HG02970 (cell line): ENCODE results near the gene ERCC2.

ENCODE experiments used
- ATAC-seq: cut with Tn5 transposase; IDR thresholded peaks from one replicate; pipeline ENCODE4 v1.9.1; 2021; ENCODE audit warnings: mild to moderate bottlenecking, moderate library complexity, moderate number of reproducible peaks; ENCODE audit not compliant: unreplicated experiment, low FRiP score

The ERCC2 gene

GRCh38 chr19:45356760-45357444 is 13.5 kb downstream of the ERCC2 start:
- no peak for ATAC-seq

DNA sequence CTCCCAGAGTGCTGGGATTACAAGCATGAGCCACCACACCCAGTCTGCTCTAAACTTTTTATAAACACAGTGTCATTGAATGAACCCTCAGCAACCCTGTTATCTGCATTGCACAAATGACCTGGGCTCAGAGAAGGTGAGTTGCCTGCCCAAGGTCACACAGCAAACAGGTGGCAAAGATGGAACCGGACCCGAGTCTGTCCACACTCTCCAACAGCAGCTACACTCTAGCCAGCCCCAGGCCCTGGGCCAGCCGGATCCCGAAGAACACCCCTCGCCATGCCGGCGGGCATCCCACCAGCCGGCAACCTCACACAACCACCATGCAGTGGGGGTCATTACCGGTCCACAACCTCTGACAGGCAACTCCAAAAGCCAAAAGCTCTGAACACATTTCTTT is 14.5 kb downstream of the ERCC2 start:
- no peak for ATAC-seq

- ATAC-seq: no peak
Measured at GRCh38 chr19:45355402-45355801, 15.0 kb downstream of the ERCC2 start.

- no peak for ATAC-seq
Measured at GRCh38 chr19:45354241-45354842, 16.0 kb downstream of the ERCC2 start.

DNA sequence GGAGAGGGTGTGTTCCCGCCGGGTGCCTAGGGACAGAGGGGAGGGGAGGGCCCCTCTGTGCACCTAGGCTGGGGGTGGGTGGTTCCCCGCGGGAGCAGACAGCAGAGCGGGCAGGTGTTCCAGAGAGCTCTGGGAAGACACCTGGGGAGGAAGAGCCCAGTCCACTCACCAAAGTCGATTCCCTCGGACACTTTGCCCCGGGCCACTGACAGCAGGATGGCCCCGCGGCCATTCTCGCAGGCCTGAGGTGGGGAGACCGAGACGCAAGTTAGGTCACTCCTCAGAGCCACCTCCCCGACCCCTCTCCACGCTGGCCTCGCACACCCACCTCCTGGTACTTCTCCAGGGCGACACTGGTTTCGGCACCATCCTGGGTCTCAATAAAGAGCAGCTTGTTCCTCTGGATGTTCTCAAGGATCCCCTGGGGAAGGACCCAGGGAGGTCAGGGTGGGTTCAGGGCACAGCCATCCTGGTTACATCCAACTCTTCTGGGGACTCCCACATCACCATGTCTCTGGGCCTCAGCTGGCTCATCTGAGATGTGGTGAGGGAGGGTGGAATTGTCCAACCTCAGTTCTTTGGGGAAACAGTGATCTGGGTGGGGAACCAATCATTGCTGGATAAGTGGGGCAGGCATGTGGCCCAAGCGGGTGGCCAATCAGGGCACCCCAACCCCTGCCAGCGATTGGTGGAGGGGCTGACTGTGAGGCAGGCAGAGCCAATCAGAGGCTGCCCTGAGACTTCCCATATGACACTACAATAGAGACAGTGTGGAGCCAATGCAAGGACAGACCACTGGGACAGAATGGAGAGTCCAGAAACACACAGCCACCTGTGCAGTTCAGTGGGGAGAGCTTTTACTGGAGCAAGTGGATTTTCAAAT is 17.2 kb downstream of the ERCC2 start:
- no peak for ATAC-seq

- ATAC-seq: no peak
Measured at GRCh38 chr19:45352471-45352870, 17.9 kb downstream of the ERCC2 start.

DNA sequence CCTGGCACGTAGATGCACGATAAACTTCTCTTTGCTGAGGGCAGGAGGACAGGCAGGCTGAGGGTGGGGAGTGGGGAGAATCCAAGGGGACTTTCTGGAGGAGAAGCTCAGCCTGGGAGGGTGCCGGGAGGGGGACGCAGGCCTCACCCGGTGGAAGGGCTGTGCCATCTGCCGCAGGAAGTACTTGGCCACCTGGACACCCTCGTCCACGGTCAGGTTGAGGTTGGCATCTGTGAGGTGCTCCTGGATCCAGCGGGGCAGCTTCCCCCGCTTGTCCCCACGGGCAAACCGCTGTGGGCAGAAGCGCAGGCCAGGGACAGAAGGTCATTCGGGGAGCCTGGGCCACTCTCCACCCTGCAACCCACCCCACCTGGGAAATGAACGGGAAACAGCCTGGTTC is 18.3 kb downstream of the ERCC2 start:
- ATAC-seq: no peak

DNA sequence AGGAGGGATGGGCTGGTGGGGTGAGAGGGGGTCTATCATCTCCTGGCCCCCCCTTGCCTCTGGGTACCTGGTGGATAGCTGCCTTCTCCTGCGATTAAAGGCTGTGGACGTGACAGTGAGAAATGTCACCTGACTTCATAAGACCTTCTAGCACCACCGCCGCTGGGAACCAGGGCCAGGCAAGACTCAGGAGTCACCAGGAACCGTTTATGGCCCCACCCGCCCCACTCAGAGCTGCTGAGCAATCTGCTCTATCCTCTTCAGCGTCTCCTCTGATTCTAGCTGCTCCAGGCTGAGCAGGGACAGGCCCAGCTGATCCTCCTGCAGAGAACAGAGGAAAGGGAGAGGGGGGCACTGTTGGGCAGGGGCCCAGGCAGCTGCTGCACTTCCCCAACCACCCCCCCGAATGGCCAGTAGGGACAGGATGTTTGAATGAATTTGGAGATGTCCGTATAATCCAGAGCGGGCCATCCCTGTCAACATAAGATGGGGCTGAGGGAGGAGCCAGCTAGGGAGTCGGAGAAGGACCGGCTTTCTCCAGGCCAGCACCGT is 18.9 kb downstream of the ERCC2 start:
- ATAC-seq: no peak

DNA sequence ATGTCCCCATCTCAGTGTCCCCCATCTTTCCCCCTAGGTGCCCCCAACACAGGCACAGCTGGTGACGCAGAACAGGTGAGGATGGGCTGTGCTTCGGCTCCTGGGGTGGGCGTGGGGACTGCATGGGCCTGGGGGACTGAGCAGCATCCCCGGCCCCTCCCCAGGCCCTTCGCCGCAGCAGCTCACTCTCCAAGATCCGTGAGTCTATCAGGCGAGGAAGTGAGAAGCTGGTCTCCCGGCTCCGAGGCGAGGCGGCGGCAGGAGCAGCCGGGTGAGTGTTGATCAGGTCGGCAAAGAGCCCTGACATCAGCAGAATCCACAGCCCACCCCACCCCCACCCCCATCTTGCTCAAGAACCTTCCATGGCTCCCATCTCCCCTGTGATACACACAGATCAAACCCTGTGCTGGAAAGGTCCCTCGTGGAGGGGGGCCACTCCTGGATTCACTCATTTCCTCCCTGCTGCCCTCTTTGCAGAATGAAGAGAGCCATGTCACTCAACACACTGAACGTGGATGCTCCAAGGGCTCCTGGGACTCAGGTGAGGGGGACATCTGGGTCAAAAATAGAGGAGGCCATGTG is 19.8 kb downstream of the ERCC2 start:
- ATAC-seq: no peak

DNA sequence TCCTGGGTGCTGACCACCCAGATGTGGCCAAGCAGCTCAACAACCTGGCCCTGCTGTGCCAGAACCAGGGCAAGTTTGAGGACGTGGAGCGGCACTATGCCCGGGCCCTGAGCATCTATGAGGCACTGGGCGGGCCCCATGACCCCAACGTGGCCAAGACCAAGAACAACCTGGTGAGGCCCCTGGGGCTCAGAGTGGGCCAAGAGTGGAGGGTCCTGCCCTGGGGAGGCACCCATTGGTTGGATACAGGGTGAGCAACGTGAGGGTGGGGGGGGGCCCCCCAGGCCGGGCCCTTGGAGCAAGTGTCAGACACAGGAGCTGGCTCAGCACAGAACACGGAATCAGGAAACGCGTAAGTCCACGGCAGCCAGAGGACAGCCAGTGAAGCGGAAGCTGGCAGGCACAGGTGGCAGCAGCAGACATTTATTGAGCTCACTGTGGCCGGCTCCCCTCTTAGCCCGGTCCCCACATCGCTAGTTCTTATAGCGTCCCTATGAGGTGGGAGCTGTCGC is 20.9 kb downstream of the ERCC2 start:
- no peak for ATAC-seq

DNA sequence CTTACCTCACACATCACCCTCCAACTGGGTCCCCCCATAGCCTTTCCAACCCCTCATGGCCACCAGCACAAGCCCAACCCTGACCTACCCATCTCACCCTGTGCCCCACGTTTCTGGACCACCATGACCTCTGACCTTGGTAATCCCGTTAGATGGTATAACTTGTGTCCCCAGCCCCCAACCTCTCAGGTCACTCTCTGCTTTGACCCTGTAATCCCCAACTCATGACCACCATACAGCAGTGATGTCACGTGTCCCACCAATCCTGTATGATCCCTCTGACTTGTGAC is 21.3 kb downstream of the ERCC2 start:
- ATAC-seq: no peak

DNA sequence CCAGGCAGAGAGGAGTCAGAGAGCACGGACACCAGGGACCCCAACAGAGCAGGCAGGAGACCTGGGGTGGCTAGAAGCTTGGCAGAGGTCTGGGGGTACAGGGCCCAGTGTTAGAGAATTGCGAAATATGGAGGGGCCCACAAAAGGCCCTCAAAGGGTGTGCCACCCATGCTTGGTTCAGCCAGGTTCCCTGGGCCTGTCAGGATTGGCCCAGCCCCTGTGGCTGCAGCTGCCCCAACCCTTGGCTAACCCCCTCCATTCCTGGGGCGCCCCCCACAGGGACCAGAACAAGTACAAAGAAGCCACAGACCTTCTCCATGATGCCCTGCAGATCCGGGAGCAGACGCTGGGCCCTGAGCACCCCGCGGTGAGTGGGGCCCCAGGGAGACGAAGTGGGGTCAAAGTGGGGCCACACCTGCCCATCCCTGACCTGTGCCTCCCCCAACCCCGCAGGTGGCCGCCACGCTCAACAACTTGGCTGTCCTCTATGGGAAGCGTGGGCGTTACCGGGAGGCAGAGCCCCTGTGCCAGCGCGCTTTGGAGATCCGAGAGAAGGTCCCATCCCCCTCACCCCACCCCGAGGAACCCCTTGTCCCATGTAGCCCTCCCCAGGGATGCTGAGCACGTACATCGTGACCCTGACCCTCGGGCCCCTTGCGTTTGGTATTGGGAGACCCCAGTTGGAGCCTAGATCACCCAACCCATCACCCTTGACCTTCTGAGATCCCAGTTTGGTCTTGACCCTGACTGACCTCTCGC is 21.8 kb downstream of the ERCC2 start:
- no peak for ATAC-seq

DNA sequence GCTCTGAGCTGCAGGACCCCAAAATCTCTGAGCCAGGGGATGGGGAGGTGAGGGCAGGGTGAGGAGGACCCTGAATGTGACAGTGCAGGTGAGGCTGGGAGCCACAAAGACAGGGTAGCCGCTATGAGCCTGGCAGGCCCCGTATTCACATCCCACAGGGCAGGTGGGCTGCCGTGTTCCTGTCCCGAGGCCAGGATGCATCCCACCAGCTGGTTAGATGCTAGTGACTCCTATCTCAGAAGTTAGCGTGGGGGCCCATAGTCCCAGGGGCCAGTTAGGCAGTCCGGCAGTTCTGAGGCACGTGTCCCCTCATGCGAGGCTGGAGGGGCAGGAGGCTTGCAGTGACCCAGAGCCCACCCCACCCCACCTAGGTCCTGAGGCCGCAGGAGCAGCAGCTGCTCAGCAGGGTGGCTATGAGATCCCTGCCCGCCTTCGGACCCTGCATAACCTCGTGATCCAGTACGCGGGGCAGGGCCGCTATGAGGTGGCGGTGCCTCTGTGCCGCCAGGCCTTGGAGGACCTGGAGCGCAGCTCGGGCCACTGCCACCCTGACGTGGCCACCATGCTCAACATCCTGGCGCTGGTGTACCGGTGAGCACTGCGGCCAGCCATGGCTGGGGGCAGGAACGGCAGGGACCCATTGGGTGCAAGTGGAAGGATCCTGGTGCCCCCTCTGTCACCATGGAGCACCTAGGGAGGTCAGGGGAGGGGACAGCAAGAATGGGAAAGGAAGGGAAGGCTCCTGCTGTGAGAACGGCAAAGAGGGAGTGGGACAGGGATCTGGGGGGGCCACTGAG is 22.6 kb downstream of the ERCC2 start:
- ATAC-seq: no peak

DNA sequence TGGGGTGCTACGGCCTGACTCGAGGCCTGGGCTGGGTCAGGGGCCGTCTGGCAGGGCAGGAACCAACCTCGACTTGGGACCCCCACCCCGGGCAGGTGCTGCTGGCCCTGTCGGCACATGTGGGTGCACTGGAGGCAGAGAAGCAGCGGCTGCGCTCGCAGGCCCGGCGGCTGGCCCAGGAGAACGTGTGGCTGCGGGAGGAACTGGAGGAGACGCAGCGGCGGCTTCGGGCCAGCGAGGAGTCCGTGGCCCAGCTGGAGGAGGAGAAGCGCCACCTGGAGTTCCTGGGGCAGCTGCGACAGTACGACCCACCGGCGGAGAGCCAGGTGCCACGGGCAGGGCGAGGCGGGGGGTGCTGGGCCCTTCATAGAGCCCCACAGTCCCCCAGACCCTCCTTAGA is 23.9 kb downstream of the ERCC2 start:
- no peak for ATAC-seq

GRCh38 chr19:45345506-45345860 is 24.9 kb downstream of the ERCC2 start:
- ATAC-seq: no peak

GRCh38 chr19:45344621-45345505 is 25.5 kb downstream of the ERCC2 start:
- ATAC-seq: no peak

DNA sequence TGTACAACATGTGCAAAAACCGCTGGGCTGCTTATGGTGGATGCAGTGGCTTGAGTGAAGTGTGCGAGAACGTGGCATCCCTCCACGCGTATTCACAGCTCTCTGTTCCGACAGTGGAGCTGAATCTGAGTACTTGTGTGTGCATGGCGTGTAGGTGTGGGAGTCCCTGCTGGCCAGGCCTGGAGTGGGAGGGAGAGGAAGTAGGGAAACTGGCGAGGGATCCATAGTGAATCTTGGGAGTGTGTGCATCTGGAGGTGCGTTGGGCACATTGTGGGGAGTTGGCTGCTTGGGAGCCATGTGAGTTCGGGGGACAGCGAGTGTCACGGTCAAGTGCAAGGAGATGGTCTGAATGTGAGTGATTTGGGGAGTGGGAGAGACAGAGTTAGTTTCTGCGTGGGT is 27.5 kb downstream of the ERCC2 start:
- no peak for ATAC-seq

DNA sequence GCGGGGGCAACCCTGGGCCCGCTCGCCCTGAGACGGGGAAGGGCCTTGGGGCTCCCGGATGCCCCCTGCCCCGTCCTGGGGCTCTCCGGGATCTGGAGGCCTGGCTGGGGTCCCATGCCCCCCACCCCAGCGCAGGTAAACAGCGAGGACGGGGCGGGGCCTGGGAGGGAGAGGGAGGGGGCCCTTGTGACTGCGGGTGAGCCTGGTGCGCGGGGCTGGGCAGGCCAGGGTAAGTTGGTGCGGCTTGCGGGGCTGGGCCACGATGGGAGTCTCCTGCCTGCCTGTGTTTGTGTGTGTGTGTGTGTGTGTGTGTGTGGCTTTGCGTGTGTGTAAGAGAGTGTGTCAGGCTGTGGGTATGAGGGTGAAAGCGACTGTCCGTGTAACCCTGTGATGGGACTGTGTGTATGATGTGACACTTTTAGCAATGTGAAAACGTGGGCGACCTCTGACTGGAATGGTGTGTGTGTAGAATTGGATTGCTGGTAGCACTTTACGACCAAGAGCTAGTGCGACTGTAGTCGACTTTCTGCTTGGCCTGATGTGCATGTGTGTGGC is 29.4 kb downstream of the ERCC2 start:
- no peak for ATAC-seq
